ENCODE data around the gene SWT1. TPM values are rescaled to one million over a fixed set of nuclear protein-coding genes. Genes with fewer than 3 reads are reported as not detected.

Gene SWT1
- total and polyA plus RNA-seq, 4 donors: 1.1 to 19.4 (median 3.3) TPM

DNA sequence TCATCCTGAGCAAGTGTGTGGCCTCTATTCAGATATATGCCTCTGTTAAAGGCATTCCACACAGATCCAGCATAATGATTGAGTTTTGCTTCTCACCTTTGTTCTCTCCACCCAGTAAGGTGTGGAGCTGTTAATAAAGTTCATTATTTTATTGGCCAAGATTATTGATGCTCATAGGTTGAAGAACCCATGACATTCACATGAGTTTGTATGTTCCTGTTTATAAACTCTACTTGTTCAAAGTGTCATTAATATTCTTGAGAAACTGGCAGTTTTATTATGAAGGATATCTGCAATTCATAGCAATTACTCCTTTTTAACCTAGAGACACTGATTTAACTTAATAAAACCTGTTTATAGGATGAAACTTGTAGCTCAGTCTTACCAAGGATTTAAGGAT is 138.1 kb downstream of the SWT1 start:
- Histone ChIP-seq H3K4me3 (no peak overlapping the region), H3K9me3 (ENCODE audit: control insufficient read depth in 4 of 4, insufficient read depth in 3 of 4, low read length in 3 of 4) (no peaks in the 10 kb centered on the region), H3K27me3 (ENCODE audit: control insufficient read depth in 3 of 3, insufficient read depth in 3 of 3, low read length in 2 of 3) (no peaks in the 10 kb centered on the region), H3K27ac (ENCODE audit: low read depth in 1 of 2, low read length in 1 of 2) (no peak overlapping the region), H3K4me1 (ENCODE audit: control insufficient read depth in 5 of 5, insufficient read depth in 5 of 5, low read length in 5 of 5) (peaks cover 0 to 3% (median 0%) of the 10 kb centered on the region in 5 donors), H3K36me3 (ENCODE audit: control insufficient read depth in 4 of 4, insufficient read depth in 4 of 4, low read length in 4 of 4) (peaks cover 14 to 44% (median 24%) of the 10 kb centered on the region in 4 donors), H3K9ac (ENCODE audit: insufficient read depth in 1 of 2, low read length in 2 of 2) (no peak overlapping the region)
- no peak for ATAC-seq (ENCODE audit: insufficient read depth, low FRiP score)
- DNase-seq: no peak
- TF ChIP-seq, protein P1, sequence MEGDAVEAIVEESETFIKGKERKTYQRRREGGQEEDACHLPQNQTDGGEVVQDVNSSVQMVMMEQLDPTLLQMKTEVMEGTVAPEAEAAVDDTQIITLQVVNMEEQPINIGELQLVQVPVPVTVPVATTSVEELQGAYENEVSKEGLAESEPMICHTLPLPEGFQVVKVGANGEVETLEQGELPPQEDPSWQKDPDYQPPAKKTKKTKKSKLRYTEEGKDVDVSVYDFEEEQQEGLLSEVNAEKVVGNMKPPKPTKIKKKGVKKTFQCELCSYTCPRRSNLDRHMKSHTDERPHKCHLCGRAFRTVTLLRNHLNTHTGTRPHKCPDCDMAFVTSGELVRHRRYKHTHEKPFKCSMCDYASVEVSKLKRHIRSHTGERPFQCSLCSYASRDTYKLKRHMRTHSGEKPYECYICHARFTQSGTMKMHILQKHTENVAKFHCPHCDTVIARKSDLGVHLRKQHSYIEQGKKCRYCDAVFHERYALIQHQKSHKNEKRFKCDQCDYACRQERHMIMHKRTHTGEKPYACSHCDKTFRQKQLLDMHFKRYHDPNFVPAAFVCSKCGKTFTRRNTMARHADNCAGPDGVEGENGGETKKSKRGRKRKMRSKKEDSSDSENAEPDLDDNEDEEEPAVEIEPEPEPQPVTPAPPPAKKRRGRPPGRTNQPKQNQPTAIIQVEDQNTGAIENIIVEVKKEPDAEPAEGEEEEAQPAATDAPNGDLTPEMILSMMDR (IDR thresholded peaks at IDR 0.05; ENCODE audit: control extremely low read depth, extremely low read depth): no peak

DNA sequence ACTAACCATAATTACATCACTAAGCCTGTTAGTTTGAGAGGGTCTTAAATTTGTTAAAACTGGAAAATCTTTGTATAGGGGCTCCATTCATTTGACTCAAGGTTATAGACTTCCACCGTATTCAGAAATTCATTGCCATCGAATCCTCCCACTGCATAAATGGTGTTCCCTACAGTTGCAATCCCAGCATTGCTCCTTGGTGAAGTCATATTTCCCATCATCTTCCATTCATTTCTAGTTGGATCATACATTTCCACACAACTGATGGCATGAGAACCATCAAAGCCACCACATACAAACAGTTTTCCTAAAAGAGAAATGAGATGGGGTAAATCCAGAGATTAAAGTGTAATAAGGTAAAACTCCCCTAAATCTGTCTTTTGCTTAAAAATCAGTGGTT is 141.0 kb downstream of the SWT1 start:
- 95% methylated on average over 2 of the region's 2 CpGs for WGBS, 2 donors
- no peak for DNase-seq
- no peak overlapping the region for H3K27ac ChIP-seq (ENCODE audit: low read depth in 1 of 2, low read length in 1 of 2)
- H3K36me3 ChIP-seq (ENCODE audit: control insufficient read depth in 4 of 4, insufficient read depth in 4 of 4, low read length in 4 of 4): peaks cover 23 to 55% (median 35%) of the 10 kb centered on the region in 4 donors
- H3K9me3 ChIP-seq (ENCODE audit: control insufficient read depth in 4 of 4, insufficient read depth in 3 of 4, low read length in 3 of 4): no peaks in the 10 kb centered on the region
- no peak for ATAC-seq (ENCODE audit: insufficient read depth, low FRiP score)
- TF ChIP-seq, protein P1 (IDR thresholded peaks at IDR 0.05; ENCODE audit: control extremely low read depth, extremely low read depth): no peak
- H3K4me1 ChIP-seq (ENCODE audit: control insufficient read depth in 5 of 5, insufficient read depth in 5 of 5, low read length in 5 of 5): peaks cover 0 to 3% (median 0%) of the 10 kb centered on the region in 5 donors
- H3K27me3 ChIP-seq (ENCODE audit: control insufficient read depth in 3 of 3, insufficient read depth in 3 of 3, low read length in 2 of 3): no peaks in the 10 kb centered on the region
- no peak overlapping the region for H3K9ac ChIP-seq (ENCODE audit: insufficient read depth in 1 of 2, low read length in 2 of 2)
- no peak overlapping the region for H3K4me3 ChIP-seq

DNA sequence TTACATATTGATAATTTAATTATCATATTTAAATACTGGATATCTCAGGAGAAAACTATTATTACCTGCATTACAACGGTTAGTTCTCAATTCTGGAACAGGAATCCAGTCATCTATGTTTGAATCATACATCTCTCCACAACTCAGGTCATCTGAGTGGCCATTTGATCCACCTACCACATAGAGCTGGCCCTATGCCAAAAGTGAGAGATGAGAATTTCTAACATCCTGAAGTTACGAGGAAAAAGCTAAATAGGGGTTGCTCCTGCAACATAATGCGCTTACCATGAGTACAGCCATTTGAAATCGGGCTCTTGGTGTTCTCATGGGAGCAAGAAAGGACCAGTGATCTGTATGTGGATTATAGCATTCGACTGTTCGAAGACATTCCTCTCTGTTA is 143.2 kb downstream of the SWT1 start:
- H3K4me1 ChIP-seq (ENCODE audit: control insufficient read depth in 5 of 5, insufficient read depth in 5 of 5, low read length in 5 of 5): peaks cover 0 to 3% (median 0%) of the 10 kb centered on the region in 5 donors

More for the DNA sequence above, 143.2 kb downstream of the SWT1 start:
- Histone ChIP-seq H3K4me3 (no peak overlapping the region), H3K36me3 (ENCODE audit: control insufficient read depth in 4 of 4, insufficient read depth in 4 of 4, low read length in 4 of 4) (peaks cover 24 to 52% (median 47%) of the 10 kb centered on the region in 4 donors), H3K27ac (ENCODE audit: low read depth in 1 of 2, low read length in 1 of 2) (no peak overlapping the region), H3K27me3 (ENCODE audit: control insufficient read depth in 3 of 3, insufficient read depth in 3 of 3, low read length in 2 of 3) (no peaks in the 10 kb centered on the region), H3K9me3 (ENCODE audit: control insufficient read depth in 4 of 4, insufficient read depth in 3 of 4, low read length in 3 of 4) (no peaks in the 10 kb centered on the region), H3K9ac (ENCODE audit: insufficient read depth in 1 of 2, low read length in 2 of 2) (no peak overlapping the region)
- no peak for DNase-seq
- 92 to 93% methylated on average over 6 of the region's 6 CpGs for WGBS, 2 donors
- no peak for ATAC-seq (ENCODE audit: insufficient read depth, low FRiP score)
- TF ChIP-seq, protein P1 (IDR thresholded peaks at IDR 0.05; ENCODE audit: control extremely low read depth, extremely low read depth): no peak
